HepG2 (cell line): ENCODE measurements around the gene GABRB1. TPM values are rescaled to one million over a fixed set of nuclear protein-coding genes. Genes with fewer than 3 reads are reported as not detected.

Source experiments
- ATAC-seq: fragments of 200-7000 bp; cut with Tn5 transposase; 3 replicates; pipeline ENCODE4 v1.9.1; 2020; ENCODE audit warnings: mild to moderate bottlenecking, moderate library complexity
- BruUV-seq: library from RNA; stranded (reverse); fragments of 400-500 nt; replicated peaks from 2 replicates; lab custom pipeline; 2021; lab: Mats Ljungman, UMichigan
- CTCF ChIA-PET: fragments of 300-600 bp; formaldehyde crosslinking; extraction: SDS; loops from one replicate; lab custom pipeline; 2021; ENCODE audit warnings: low total read pairs, inconsistent platforms, low intra/inter-chr PET ratio; lab: Yijun Ruan, JAX
- POLR2A ChIA-PET: fragments of 350-600 bp; sonication (Branson Sonifier 250); formaldehyde crosslinking; loops from one replicate; lab custom pipeline; 2020; ENCODE audit warnings: antibody characterized with exemption, inconsistent platforms; lab: Yijun Ruan, JAX
- DNase-seq: peaks from one replicate; pipeline ENCODE4 v3.0.0-alpha.2; 2015; ENCODE audit warnings: low spot score
- FAIRE-seq: peaks from 3 replicates; lab custom pipeline; 2011; peaks lifted over from hg19 to GRCh38; lab: Jason Lieb, UNC
- H2AFZ ChIP-seq: one replicate; pipeline ENCODE4 v1.6.1; 2011; ENCODE audit warnings: low read length, inconsistent platforms
- H3K27ac ChIP-seq: fragments of 300-600 bp; 3 replicates; pipeline ENCODE4 v1.8.0; 2011; ENCODE audit warnings: mixed run types, mild to moderate bottlenecking, mixed read lengths, low read length, inconsistent platforms; ENCODE audit not compliant: insufficient read depth; ENCODE audit errors: extremely low read length
- H3K27me3 ChIP-seq, 2 experiments: fragments of 200-600 bp in 1 of 2; 2 replicates in 1 of 2; 3 replicates in 1 of 2; pipeline versions ENCODE4 v1.6.0 to v1.8.0; 2011; ENCODE audit warnings: low read length in 2 of 2, mild to moderate bottlenecking in 2 of 2, moderate library complexity in 2 of 2, inconsistent platforms in 1 of 2; ENCODE audit not compliant: insufficient read depth in 2 of 2, control insufficient read depth in 1 of 2
- H3K36me3 ChIP-seq, 2 experiments: fragments of 200-600 bp in 1 of 2; replicated peaks in 1 of 2; 2 replicates in 1 of 2; 3 replicates in 1 of 2; pipeline versions ENCODE4 v1.5.1 to v1.8.0; 2011; ENCODE audit warnings: low read length in 2 of 2, inconsistent platforms in 1 of 2; ENCODE audit not compliant: insufficient read depth in 2 of 2, control insufficient read depth in 1 of 2
- H3K4me1 ChIP-seq: 2 replicates; pipeline ENCODE4 v1.5.1; 2012; ENCODE audit warnings: low read length, inconsistent platforms; ENCODE audit not compliant: insufficient read depth
- H3K4me2 ChIP-seq: 2 replicates; pipeline ENCODE4 v1.6.0; 2011; ENCODE audit warnings: low read depth, low read length, inconsistent platforms
- H3K4me3 ChIP-seq, 3 experiments: fragments of 200-600 bp in 1 of 3; sonication (generic), shearing (Covaris generic) in 1 of 3; replicated peaks in 1 of 3; 2 replicates each; pipeline ENCODE4 v1.5.1; 2011 to 2016; ENCODE audit warnings: low read length in 3 of 3, inconsistent platforms in 2 of 3, low read depth in 2 of 3, mild to moderate bottlenecking in 2 of 3, control low read depth in 1 of 3, mixed read lengths in 1 of 3; ENCODE audit not compliant: insufficient read depth in 1 of 3
- H3K79me2 ChIP-seq: one replicate; pipeline ENCODE4 v1.6.1; 2011; ENCODE audit warnings: low read length, inconsistent platforms; ENCODE audit not compliant: insufficient read depth
- H3K9ac ChIP-seq: 2 replicates; pipeline ENCODE4 v1.6.0; 2011; ENCODE audit warnings: mild to moderate bottlenecking, low read depth, low read length, inconsistent platforms; ENCODE audit not compliant: insufficient read depth
- H3K9me3 ChIP-seq: 2 replicates; pipeline ENCODE4 v1.5.1; 2012; ENCODE audit warnings: mild to moderate bottlenecking, low read length
- H4K20me1 ChIP-seq: 2 replicates; pipeline ENCODE4 v1.6.0; 2011; ENCODE audit warnings: inconsistent platforms, mild to moderate bottlenecking, low read length, moderate library complexity; ENCODE audit not compliant: insufficient read depth
- KAT2B ChIP-seq: fragments of 150-350 bp; IDR thresholded peaks from 2 replicates; pipeline ENCODE4 v1.6.1; 2014; ENCODE audit warnings: low read depth, low read length, borderline replicate concordance
- PHF5A ChIP-seq: IDR thresholded peaks from one replicate; pipeline ENCODE4 v1.6.1; 2018; ENCODE audit warnings: low read depth, missing genetic modification reagents; ENCODE audit not compliant: unreplicated experiment
- TBX3 ChIP-seq: fragments of 450-650 bp; IDR thresholded peaks from 2 replicates; pipeline ENCODE4 v1.6.1; 2017; ENCODE audit warnings: antibody characterized with exemption, mild to moderate bottlenecking, inconsistent platforms, borderline replicate concordance
- ZC3H4 ChIP-seq: sonication (generic); formaldehyde crosslinking; IDR thresholded peaks from 2 replicates; pipeline ENCODE4 v1.4.0; 2020; ENCODE audit warnings: missing genetic modification reagents, borderline replicate concordance
- in situ Hi-C: cut with HindIII; loops from 2 replicates; pipeline ENCODE4 v1.10.0; 2017; ENCODE audit warnings: low pct_unique_long_range_greater_than_20kb; ENCODE audit not compliant: extremely low pct_ligation_motif_present
- intact Hi-C: fragments of 100-400 bp; cut with micrococcal nuclease; formaldehyde crosslinking; loops from one replicate; pipeline ENCODE4 v1.10.0; 2022; ENCODE audit not compliant: unreplicated experiment
- polyA plus RNA-seq, 8 experiments: library from polyadenylated mRNA; depleted of rRNA in 3 of 8; stranded (reverse) in 7 of 8; unstranded in 1 of 8; fragments of >200 nt; fragmentation: Illumina TruSeq in 4 of 8; extraction: Trizol in 4 of 8; gene quantifications; 2 replicates each; pipeline versions ENCODE4 v1.2.1 to v1.2.3, GENCODE V29; 2011 to 2016; ENCODE audit warnings: low read depth in 4 of 8, missing spikeins in 1 of 8, mixed read lengths in 1 of 8; ENCODE audit not compliant: insufficient read depth in 1 of 8
- total RNA-seq, 5 experiments: library from RNA; depleted of rRNA; stranded (reverse); fragments of >200 nt; fragmentation: Illumina TruSeq; extraction: Trizol; gene quantifications; 2 replicates each; pipeline ENCODE4 v1.2.3, GENCODE V29; 2016; ENCODE audit warnings: low read depth in 1 of 5

GABRB1 gene
- total and polyA plus RNA-seq, 2 of the 13 experiments (the other 11 are each of a cell fraction or from before 2014, with no cell fraction given) = not detected

DNA sequence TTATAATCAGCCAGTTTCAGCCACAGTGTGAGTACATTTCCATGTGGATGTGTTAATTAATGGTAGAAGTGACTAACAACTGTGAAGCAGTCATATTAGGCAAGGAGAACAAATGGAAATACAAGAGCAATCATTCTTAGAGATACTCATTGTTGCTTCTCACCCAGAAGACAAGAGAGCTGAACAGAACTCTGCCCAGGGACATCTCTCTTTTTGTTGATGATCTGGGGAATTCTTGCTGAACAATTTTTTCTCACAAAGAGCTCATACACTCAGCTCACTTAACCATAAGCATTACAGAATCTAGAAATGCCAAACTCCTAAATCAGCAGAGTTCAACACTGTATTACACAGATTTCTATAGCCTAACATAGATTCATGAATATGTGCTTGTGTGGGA lies 282.0 kb downstream of the GABRB1 start:
- intact Hi-C loops = no loop called here
- Histone ChIP-seq H3K9me3 (no peaks in the 10 kb centered on the region), H3K36me3 (no peaks in the 10 kb centered on the region), H3K4me1 (no peaks in the 10 kb centered on the region), H3K27me3 (no peaks in the 10 kb centered on the region; a peak in 1 of 5 replicates), H3K79me2 (no peaks in the 10 kb centered on the region), H3K9ac (no peak overlapping the region), H3K4me2 (no peak overlapping the region), H3K4me3 (no peak overlapping the region), H4K20me1 (no peaks in the 10 kb centered on the region), H3K27ac (no peak overlapping the region), H2AFZ (no peak overlapping the region)
- no peak for DNase-seq
- ATAC-seq = no peak
- BruUV-seq = no TSS peak
- CTCF ChIA-PET = no interaction called here
- POLR2A ChIA-PET = no interaction called here
- no peak for FAIRE-seq
- in situ Hi-C loops = no loop called here
- TF ChIP-seq TBX3 (no peak), PHF5A (CRISPR knock-in tag) (no peak), KAT2B (no peak)

DNA sequence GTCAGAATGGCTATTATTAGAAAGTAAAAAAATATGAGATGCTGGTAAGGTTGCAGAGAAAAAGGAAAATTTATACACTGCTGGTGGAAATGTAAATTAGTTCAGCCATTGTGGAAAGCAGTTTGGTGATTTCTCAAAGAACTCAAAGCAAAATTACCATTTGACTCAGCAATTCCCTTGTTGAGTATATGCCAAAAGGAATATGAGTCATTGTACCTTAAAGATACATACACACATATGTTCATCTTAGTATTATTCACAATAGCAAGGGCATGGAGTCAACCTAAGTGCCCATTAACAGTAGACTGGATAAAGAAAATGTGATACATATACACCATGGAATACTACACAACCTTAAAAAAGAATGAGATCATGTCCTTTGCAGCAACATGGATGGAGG lies 284.0 kb downstream of the GABRB1 start:
- Histone ChIP-seq H3K9me3 (no peaks in the 10 kb centered on the region), H3K79me2 (no peaks in the 10 kb centered on the region), H3K4me2 (no peak overlapping the region), H3K27ac (no peak overlapping the region), H3K4me1 (no peaks in the 10 kb centered on the region), H3K27me3 (no peaks in the 10 kb centered on the region; a peak in 1 of 5 replicates), H3K36me3 (no peaks in the 10 kb centered on the region), H4K20me1 (no peaks in the 10 kb centered on the region), H2AFZ (no peak overlapping the region), H3K4me3 (no peak overlapping the region), H3K9ac (no peak overlapping the region)
- no TSS peak for BruUV-seq
- no peak for TF ChIP-seq ZC3H4 (CRISPR knock-in tag)
- FAIRE-seq = no peak
- ChIA-PET POLR2A (no interaction called here), CTCF (no interaction called here)
- DNase-seq = no peak
- ATAC-seq = no peak
- intact Hi-C loops = no loop called here
- in situ Hi-C loops = no loop called here
